GM19099 (cell line): Measurements from ENCODE around the gene FUS.

Experiments used
- POLR2A ChIP-seq: IDR thresholded peaks from 3 replicates; pipeline ENCODE4 v1.6.1; 2011; ENCODE audit warnings: low read depth; ENCODE audit not compliant: insufficient read length; ENCODE audit errors: extremely low read depth

FUS gene

GRCh38 chr16:31192856-31193642 lies 13.1 kb downstream of the FUS start:
- TF ChIP-seq POLR2A = no peak

DNA sequence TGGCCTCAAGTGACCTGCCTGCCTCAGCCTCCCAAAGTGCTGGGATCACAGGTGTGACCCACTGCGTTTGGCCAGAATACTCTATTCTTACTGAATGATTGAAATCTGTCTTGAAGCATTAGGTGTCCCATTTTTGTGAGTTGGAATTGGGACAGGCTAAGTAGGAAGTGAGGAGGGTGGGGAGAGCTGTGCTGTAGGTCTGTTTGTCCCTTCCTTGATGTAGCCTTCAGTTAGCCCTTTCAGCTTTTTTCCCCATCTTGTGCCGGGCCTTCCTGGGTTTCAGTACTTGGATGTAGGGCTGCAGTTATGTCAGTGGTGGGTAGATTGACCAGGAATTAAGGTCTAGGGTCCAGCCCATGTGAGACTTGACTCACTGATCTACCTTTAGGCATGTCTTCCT lies 13.9 kb downstream of the FUS start:
- TF ChIP-seq POLR2A = peak; percentile 21

GRCh38 chr16:31194898-31195297 lies 15.0 kb downstream of the FUS start:
- no peak for TF ChIP-seq POLR2A

DNA sequence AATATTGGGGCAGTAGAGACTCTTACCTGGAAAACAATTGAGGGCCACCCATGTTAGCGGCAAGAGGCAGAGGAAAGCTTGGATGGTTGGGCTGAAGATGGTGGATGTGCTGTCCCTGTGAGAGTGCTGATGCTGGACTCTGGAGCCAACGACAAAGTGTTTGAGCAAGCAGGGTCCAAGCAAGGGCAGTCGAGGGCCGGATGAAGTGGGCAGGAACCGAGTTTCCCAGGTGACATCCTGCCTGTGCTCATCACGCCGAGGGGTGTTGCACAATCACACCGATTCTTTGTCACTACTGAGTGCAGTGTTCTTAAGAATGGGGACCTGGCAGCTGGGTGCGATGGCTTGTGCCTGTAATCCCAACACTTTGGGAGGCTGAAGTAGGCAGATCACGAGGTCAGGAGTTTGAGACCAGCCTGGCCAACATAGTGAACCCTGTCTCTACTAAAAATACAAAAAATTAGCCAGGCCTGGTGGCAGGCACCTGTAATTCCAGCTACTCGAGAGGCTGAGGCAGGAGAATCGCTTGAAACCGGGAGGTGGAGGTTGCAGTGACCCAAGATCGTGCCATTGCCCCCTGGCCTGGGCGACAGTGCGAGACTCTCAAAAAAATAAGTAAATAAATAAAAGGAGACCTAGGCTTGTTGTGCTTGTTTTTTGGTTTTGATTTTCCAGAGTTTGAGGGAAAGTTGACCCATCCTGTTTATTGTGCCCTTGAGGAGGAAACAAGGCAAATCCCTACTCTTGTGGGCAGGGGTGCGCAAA lies 16.6 kb downstream of the FUS start:
- no peak for TF ChIP-seq POLR2A

- no peak for TF ChIP-seq POLR2A
Measured at GRCh38 chr16:31198207-31198882, 18.4 kb downstream of the FUS start.

- peak; percentile 21 for TF ChIP-seq POLR2A
Measured at GRCh38 chr16:31199430-31200041, 19.6 kb downstream of the FUS start.

DNA sequence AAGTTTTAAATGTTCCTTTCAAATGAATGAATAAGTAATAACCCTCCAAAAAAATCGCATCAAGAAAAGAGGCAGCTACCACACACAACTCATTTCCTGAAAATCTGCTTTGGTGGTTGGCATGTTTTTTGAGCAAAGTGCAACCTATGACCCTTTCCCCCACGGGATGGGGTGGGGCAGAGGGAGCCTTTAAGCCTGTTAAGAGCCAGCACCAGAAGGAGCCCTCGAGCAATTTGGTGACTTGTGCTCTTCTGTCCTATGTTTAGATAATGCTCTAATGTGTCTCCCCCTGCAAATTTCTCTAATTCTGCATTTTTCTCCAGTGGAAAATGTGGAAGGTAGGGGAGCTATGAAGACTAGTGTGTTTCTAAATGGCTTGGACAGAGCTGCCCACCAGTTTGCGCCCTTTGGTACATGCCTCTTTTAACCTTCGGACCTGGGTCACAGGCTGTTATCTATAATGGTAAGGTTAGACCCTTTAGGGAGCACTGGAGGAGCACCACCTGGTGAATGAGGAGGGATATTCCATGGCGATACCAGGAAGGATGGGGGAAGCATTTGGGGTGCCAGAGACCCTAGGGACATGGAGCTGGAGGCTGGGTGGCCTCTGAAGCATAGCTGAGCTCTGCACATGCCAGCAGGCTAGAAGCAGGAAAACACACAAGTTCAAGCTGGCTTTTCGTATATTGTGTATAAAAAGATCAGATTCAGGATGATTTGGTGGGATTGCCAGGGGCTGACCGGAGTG lies 21.1 kb downstream of the FUS start:
- no peak for TF ChIP-seq POLR2A

GRCh38 chr16:31201582-31202413 lies 21.9 kb downstream of the FUS start:
- TF ChIP-seq POLR2A = no peak

- peak; percentile 43 for TF ChIP-seq POLR2A
Measured at GRCh38 chr16:31202414-31203375, 22.8 kb downstream of the FUS start, which contains the start of gene PYCARD. Gene PYCARD (minus strand): TSS chr16:31202760. CDS start chr16:31202690, 70 bp downstream.

- no peak for TF ChIP-seq POLR2A
Measured at GRCh38 chr16:31204871-31205666, 25.1 kb downstream of the FUS start.

DNA sequence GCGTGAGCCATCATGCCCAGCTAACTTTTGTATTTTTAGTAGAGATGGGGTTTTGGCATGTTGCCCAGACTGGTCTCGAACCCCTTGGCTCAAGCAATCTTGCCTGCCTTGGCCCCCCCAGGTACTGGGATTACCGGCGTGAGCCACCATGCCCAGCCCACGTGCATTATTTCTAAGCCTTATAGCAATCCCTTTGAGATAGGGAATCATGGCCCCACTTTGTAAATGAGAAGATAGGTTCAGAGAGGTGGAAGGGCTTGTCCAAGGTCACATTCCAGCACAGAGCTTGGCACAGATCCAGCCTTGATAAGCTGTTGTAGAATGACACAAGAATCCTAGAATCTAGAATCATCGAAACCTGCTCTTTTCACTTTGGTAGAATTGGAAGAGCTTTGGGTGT lies 26.8 kb downstream of the FUS start:
- no peak for TF ChIP-seq POLR2A

- no peak for TF ChIP-seq POLR2A
Measured at GRCh38 chr16:31213342-31213741, 33.4 kb downstream of the FUS start.
